KMS-11 (cell line): ENCODE data around the gene ATP13A5.

Experiments
- H2AFZ ChIP-seq: fragments of 200-600 bp; sonication (generic); 2 replicates; pipeline ENCODE4 v1.6.1; 2016; ENCODE audit warnings: antibody characterized with exemption, mixed run types, low read depth
- H3K27ac ChIP-seq: fragments of 200-600 bp; sonication (generic); 2 replicates; pipeline ENCODE4 v1.6.1; 2016; ENCODE audit warnings: mild to moderate bottlenecking, mixed run types
- H3K27me3 ChIP-seq: fragments of 200-600 bp; sonication (generic); 2 replicates; pipeline ENCODE4 v1.6.1; 2017; ENCODE audit warnings: mild to moderate bottlenecking, low read depth, mixed run types, moderate library complexity; ENCODE audit not compliant: insufficient read depth
- H3K36me3 ChIP-seq: fragments of 200-600 bp; sonication (generic); 2 replicates; pipeline ENCODE4 v1.6.1; 2017; ENCODE audit warnings: mild to moderate bottlenecking, mixed run types; ENCODE audit not compliant: insufficient read depth
- H3K4me1 ChIP-seq: fragments of 200-600 bp; sonication (generic); 2 replicates; pipeline ENCODE4 v1.6.1; 2016; ENCODE audit warnings: mild to moderate bottlenecking, low read depth, mixed run types; ENCODE audit not compliant: poor library complexity, severe bottlenecking
- H3K4me2 ChIP-seq: fragments of 200-600 bp; sonication (generic); 2 replicates; pipeline ENCODE4 v1.7.0; 2016; ENCODE audit warnings: mild to moderate bottlenecking, mixed run types
- H3K4me3 ChIP-seq: fragments of 200-600 bp; sonication (generic); IDR thresholded peaks from 2 replicates; pipeline ENCODE4 v1.6.1; 2017; ENCODE audit warnings: low read depth, low read length, mixed read lengths; ENCODE audit not compliant: insufficient read depth
- H3K79me2 ChIP-seq: fragments of 200-600 bp; sonication (generic); 2 replicates; pipeline ENCODE4 v1.6.1; 2016; ENCODE audit warnings: low read depth, mixed run types; ENCODE audit not compliant: insufficient read depth
- H3K9ac ChIP-seq: fragments of 200-600 bp; sonication (generic); 2 replicates; pipeline ENCODE4 v1.6.1; 2016; ENCODE audit warnings: mild to moderate bottlenecking, mixed run types
- H4K20me1 ChIP-seq: fragments of 200-600 bp; sonication (generic); 2 replicates; pipeline ENCODE4 v1.6.1; 2016; ENCODE audit warnings: mild to moderate bottlenecking, mixed run types; ENCODE audit not compliant: insufficient read depth
- TF ChIP-seq, protein P1 (sequence below): fragments of 200-600 bp; sonication (generic); conservative IDR thresholded peaks from 2 replicates; pipeline ENCODE4 v1.6.1; 2017; ENCODE audit warnings: low read depth, mild to moderate bottlenecking, antibody characterized with exemption, low read length, moderate library complexity, mixed read lengths

Gene ATP13A5

DNA sequence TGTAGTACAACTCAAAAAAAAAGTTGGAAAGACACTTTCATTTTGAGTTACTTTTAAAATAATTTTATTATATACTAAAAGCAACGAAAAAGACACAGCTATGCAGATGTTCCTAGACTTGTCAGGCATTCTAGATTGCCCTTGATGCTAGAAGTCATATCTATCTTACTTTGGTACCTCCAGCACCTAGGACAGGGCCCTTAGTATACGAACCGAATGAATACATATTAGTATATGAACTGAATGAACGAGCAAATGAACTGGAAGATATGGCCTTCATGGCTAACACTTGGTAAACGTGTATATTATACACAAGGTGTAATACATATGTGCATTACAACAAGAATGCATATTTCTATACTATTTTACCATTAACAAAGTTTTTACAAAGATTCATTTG, 24.1 kb downstream of the ATP13A5 start:
- H3K4me1 ChIP-seq, result no peaks in the 10 kb centered on the region
- no peak overlapping the region for H3K4me2 ChIP-seq
- H3K27me3 ChIP-seq, result no peaks in the 10 kb centered on the region
- no peak overlapping the region for H3K4me3 ChIP-seq
- no peak overlapping the region for H3K9ac ChIP-seq
- H3K79me2 ChIP-seq, result no peaks in the 10 kb centered on the region
- no peaks in the 10 kb centered on the region for H4K20me1 ChIP-seq
- no peak overlapping the region for H3K27ac ChIP-seq
- no peaks in the 10 kb centered on the region for H3K36me3 ChIP-seq
- no peak overlapping the region for H2AFZ ChIP-seq
- TF ChIP-seq, protein P1, sequence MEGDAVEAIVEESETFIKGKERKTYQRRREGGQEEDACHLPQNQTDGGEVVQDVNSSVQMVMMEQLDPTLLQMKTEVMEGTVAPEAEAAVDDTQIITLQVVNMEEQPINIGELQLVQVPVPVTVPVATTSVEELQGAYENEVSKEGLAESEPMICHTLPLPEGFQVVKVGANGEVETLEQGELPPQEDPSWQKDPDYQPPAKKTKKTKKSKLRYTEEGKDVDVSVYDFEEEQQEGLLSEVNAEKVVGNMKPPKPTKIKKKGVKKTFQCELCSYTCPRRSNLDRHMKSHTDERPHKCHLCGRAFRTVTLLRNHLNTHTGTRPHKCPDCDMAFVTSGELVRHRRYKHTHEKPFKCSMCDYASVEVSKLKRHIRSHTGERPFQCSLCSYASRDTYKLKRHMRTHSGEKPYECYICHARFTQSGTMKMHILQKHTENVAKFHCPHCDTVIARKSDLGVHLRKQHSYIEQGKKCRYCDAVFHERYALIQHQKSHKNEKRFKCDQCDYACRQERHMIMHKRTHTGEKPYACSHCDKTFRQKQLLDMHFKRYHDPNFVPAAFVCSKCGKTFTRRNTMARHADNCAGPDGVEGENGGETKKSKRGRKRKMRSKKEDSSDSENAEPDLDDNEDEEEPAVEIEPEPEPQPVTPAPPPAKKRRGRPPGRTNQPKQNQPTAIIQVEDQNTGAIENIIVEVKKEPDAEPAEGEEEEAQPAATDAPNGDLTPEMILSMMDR, result no peak

DNA sequence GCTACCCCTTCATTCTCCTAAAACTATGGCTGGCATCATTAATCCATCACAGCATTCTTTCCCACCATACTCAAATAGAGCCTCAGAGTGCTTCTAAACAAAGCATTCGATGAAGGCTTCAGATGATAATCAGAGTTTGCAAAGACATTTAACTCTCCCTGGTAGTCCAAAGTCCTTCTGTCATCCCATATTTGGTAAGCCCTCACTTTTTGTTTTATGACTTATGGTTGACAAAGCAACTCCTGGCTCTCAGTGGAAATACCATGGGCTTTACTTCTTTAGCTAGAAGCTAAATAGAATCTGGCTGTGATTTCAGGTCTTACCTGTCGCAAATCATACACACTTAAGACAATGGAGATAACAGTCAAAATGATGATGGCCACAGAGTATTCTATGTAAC, 27.8 kb downstream of the ATP13A5 start:
- Histone ChIP-seq H3K27me3 (no peaks in the 10 kb centered on the region), H3K36me3 (no peaks in the 10 kb centered on the region), H4K20me1 (no peaks in the 10 kb centered on the region), H3K4me3 (no peak overlapping the region), H2AFZ (no peak overlapping the region), H3K4me1 (no peaks in the 10 kb centered on the region), H3K9ac (no peak overlapping the region), H3K79me2 (no peaks in the 10 kb centered on the region), H3K4me2 (no peak overlapping the region), H3K27ac (no peak overlapping the region)
- TF ChIP-seq, protein P1, result no peak

DNA sequence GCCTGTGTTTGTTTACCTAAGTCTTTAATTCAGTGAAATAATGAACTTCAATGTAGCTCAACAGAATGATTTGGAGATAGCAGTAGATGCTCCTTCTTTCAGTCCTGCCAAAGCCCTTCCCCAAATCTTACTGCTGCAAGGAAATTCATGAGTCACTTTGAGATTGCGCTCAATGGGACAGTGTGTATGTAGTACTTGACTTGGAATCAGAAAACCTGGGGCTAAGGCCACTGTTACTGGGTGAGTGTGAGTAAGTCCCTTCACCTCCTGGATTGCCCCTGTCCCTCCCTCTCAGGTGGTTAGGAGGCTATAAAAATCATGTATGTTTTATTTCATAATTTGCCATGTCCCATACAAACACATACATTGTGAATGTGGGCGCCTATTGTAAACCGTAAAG, 29.9 kb downstream of the ATP13A5 start:
- Histone ChIP-seq H3K4me3 (no peak overlapping the region), H3K4me2 (no peak overlapping the region)
- TF ChIP-seq, protein P1, result no peak

DNA sequence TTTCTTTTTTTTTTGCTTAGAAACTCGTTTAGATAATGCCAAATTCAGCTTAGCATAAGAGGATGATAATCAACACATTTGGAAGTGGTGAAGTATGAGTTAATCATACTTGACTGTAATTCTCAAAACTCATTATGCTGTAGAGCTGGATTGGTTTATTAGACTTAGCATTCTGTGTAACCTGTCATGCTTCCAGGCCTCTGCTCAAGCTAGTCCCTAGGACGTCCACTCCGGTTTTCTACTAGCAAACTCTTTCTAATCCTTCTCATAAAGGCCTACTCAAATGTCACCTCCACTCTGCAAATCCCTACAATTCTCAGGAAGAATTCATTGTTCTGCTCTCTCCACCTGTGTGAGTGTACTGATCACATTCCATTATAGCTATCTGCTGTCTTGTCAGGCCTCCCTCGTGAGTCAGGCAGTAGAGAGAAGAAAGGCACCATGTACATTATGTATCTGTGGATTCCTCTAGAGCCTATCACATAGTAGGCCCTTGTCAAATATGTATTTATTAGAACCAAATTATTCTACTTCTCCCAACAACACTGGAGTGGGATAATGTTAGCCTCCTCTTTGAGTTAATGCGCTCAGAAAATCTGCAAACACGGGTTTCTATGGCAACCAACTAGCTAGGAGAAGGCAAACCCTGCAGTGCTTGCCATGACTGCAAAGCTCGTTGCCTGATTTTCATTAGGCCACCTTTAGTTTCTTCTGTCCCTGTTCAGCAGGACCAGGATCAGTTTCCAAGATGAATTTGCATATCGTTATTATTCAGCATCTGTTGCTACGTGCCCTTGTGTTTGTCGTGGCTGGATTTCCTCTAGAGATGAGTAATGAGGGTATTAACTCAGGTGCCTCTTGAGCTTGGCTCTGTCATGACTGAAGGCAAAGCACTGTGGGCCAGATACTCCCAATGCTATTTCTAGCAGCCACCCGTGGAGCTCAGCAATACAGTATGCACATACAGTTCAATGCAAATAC, 30.7 kb downstream of the ATP13A5 start:
- Histone ChIP-seq H3K79me2 (no peaks in the 10 kb centered on the region), H3K4me1 (no peaks in the 10 kb centered on the region), H3K4me3 (no peak overlapping the region), H3K4me2 (no peak overlapping the region), H3K36me3 (no peaks in the 10 kb centered on the region), H4K20me1 (no peaks in the 10 kb centered on the region), H2AFZ (no peak overlapping the region), H3K27me3 (no peaks in the 10 kb centered on the region), H3K27ac (no peak overlapping the region), H3K9ac (no peak overlapping the region)
- TF ChIP-seq, protein P1, result no peak

More for the DNA sequence above, 29.9 kb downstream of the ATP13A5 start:
- Histone ChIP-seq H3K79me2 (no peaks in the 10 kb centered on the region), H3K27me3 (no peaks in the 10 kb centered on the region), H2AFZ (no peak overlapping the region), H3K36me3 (no peaks in the 10 kb centered on the region), H3K27ac (no peak overlapping the region), H3K4me1 (no peaks in the 10 kb centered on the region), H3K9ac (no peak overlapping the region), H4K20me1 (no peaks in the 10 kb centered on the region)
